Endothelial cell of umbilical vein (primary cell): ENCODE measurements around the gene GALNT2. TPM values are rescaled to one million over a fixed set of nuclear protein-coding genes. Genes with fewer than 3 reads are reported as not detected.

Experiments
- BruUV-seq: library from RNA; stranded (reverse); fragments of 400-500 nt; replicated peaks from 2 replicates; lab custom pipeline; 2021; lab: Mats Ljungman, UMichigan
- CTCF ChIA-PET: fragments of 300-600, 350-600 bp; sonication (Branson Sonifier 250); formaldehyde crosslinking; loops from one replicate; lab custom pipeline; 2021; ENCODE audit warnings: antibody characterized with exemption, inconsistent platforms; lab: Charles Lee
- POLR2A ChIA-PET: fragments of 300-600, 350-600 bp; sonication (Branson Sonifier 250); formaldehyde crosslinking; loops from one replicate; lab custom pipeline; 2021; ENCODE audit warnings: antibody characterized with exemption, inconsistent platforms; lab: Charles Lee
- DNase-seq: peaks from one replicate; pipeline ENCODE4 v3.0.0-alpha.2; 2011; ENCODE audit warnings: low read depth, low spot score
- FAIRE-seq: peaks from 2 replicates; lab custom pipeline; 2011; peaks lifted over from hg19 to GRCh38; lab: Jason Lieb, UNC
- H2AFZ ChIP-seq: 2 replicates; pipeline ENCODE4 v1.6.0; 2012; ENCODE audit warnings: low read depth, low read length, control low read depth, inconsistent platforms
- H3K27ac ChIP-seq: 2 replicates; pipeline ENCODE4 v1.5.1; 2011; ENCODE audit warnings: low read depth, mild to moderate bottlenecking, control low read depth, low read length, moderate library complexity; ENCODE audit not compliant: insufficient read depth
- H3K27me3 ChIP-seq, 2 experiments: 2 replicates each; pipeline versions ENCODE4 v1.6.0 to v1.6.1; 2011; ENCODE audit warnings: low read length in 2 of 2, mixed read lengths in 1 of 2; ENCODE audit not compliant: control insufficient read depth in 2 of 2, insufficient read depth in 2 of 2
- H3K36me3 ChIP-seq, 2 experiments: 2 replicates in 1 of 2; 3 replicates in 1 of 2; pipeline ENCODE4 v1.5.1; 2011; ENCODE audit warnings: low read length in 2 of 2, mild to moderate bottlenecking in 1 of 2, moderate library complexity in 1 of 2; ENCODE audit not compliant: control insufficient read depth in 2 of 2, insufficient read depth in 2 of 2; ENCODE audit errors: extremely low read depth in 1 of 2
- H3K4me1 ChIP-seq: 3 replicates; pipeline ENCODE4 v1.5.1; 2011; ENCODE audit warnings: mild to moderate bottlenecking, low read length; ENCODE audit not compliant: control insufficient read depth, insufficient read depth; ENCODE audit errors: extremely low read depth
- H3K4me2 ChIP-seq: 2 replicates; pipeline ENCODE4 v1.6.1; 2011; ENCODE audit warnings: low read length, control low read depth, mixed read lengths; ENCODE audit not compliant: insufficient read depth
- H3K4me3 ChIP-seq, 3 experiments: fragments of 200-600 bp in 1 of 3; sonication (generic), shearing (Covaris generic) in 1 of 3; replicated peaks in 1 of 3; 2 replicates each; pipeline ENCODE4 v1.5.1; 2011 to 2016; ENCODE audit warnings: control low read depth in 3 of 3, low read length in 3 of 3, mild to moderate bottlenecking in 2 of 3, inconsistent platforms in 1 of 3, low read depth in 1 of 3, moderate library complexity in 1 of 3; ENCODE audit not compliant: insufficient read depth in 1 of 3
- H3K79me2 ChIP-seq: 2 replicates; pipeline ENCODE4 v1.6.0; 2012; ENCODE audit warnings: low read length, inconsistent platforms; ENCODE audit not compliant: control insufficient read depth, insufficient read depth
- H3K9ac ChIP-seq: replicated peaks from 2 replicates; pipeline ENCODE3; 2011; ENCODE audit warnings: low read length, control low read depth; ENCODE audit not compliant: insufficient read depth; ENCODE audit errors: extremely low read depth
- H3K9me1 ChIP-seq: replicated peaks from 3 replicates; pipeline ENCODE4 v1.6.0; 2011; ENCODE audit warnings: mild to moderate bottlenecking, low read length; ENCODE audit not compliant: control insufficient read depth, insufficient read depth; ENCODE audit errors: extremely low read depth
- H3K9me3 ChIP-seq: replicated peaks from 2 replicates; pipeline ENCODE4 v1.5.1; 2012; ENCODE audit warnings: low read length, inconsistent platforms; ENCODE audit not compliant: control insufficient read depth, insufficient read depth
- H4K20me1 ChIP-seq: replicated peaks from 2 replicates; pipeline ENCODE3; 2011; ENCODE audit warnings: mild to moderate bottlenecking, low read length; ENCODE audit not compliant: control insufficient read depth, insufficient read depth; ENCODE audit errors: extremely low read depth
- EZH2 ChIP-seq: IDR thresholded peaks from 2 replicates; pipeline ENCODE4 v1.6.1; 2012; ENCODE audit warnings: borderline replicate concordance, low read depth, mild to moderate bottlenecking, moderate library complexity, low read length, inconsistent platforms; ENCODE audit not compliant: severe bottlenecking
- FOS ChIP-seq: IDR thresholded peaks from 2 replicates; pipeline ENCODE4 v1.6.1; 2011; ENCODE audit warnings: mild to moderate bottlenecking, low read length, moderate library complexity, borderline replicate concordance; ENCODE audit not compliant: insufficient read depth
- GATA2 ChIP-seq: IDR thresholded peaks from 2 replicates; pipeline ENCODE4 v1.7.0; 2011; ENCODE audit warnings: low read depth, mild to moderate bottlenecking, moderate library complexity, mixed read lengths, low read length; ENCODE audit not compliant: insufficient read length, insufficient read depth
- JUN ChIP-seq: IDR thresholded peaks from 2 replicates; pipeline ENCODE4 v1.6.1; 2011; ENCODE audit warnings: borderline replicate concordance, low read depth; ENCODE audit not compliant: insufficient read length, insufficient read depth
- MYC ChIP-seq: IDR thresholded peaks from one replicate; pipeline ENCODE4 v1.6.1; 2011; ENCODE audit warnings: mild to moderate bottlenecking, low read depth, low read length
- POLR2A ChIP-seq: IDR thresholded peaks from 2 replicates; pipeline ENCODE4 v1.6.1; 2012; ENCODE audit warnings: low read depth, mild to moderate bottlenecking, control low read depth, low read length
- POLR2AphosphoS5 ChIP-seq: IDR thresholded peaks from 2 replicates; pipeline ENCODE4 v1.6.1; 2012; ENCODE audit warnings: low read depth, mild to moderate bottlenecking, control low read depth, low read length, moderate library complexity; ENCODE audit not compliant: insufficient read depth
- dilution Hi-C: fragments of 300-500 bp; cut with MboI; formaldehyde crosslinking; loops from one replicate; pipeline ENCODE4 v1.15.0; 2019; ENCODE audit warnings: low sequenced_read_pairs; ENCODE audit not compliant: extremely low pct_ligation_motif_present
- intact Hi-C: fragments of 100-400 bp; cut with micrococcal nuclease; formaldehyde crosslinking; loops from one replicate; pipeline ENCODE4 v1.10.0; 2022
- polyA plus RNA-seq, 4 experiments: library from polyadenylated mRNA; depleted of rRNA in 3 of 4; stranded (reverse) in 3 of 4; unstranded in 1 of 4; fragments of >200 nt; gene quantifications; 2 replicates each; pipeline versions ENCODE4 v1.2.1 to v1.2.3, GENCODE V29; 2011 to 2012; ENCODE audit warnings: missing spikeins in 1 of 4
- total RNA-seq: library from RNA; stranded (reverse); gene quantifications from 2 replicates; pipeline ENCODE4 v1.2.3, GENCODE V29; 2021
- TF ChIP-seq, protein P1 (sequence below), 2 donors: IDR thresholded peaks; 1 replicate in 1 of 2; 2 replicates in 1 of 2; pipeline ENCODE4 v1.5.1; 2011; ENCODE audit warnings: low read length in 2 of 2, mild to moderate bottlenecking in 2 of 2, moderate library complexity in 2 of 2, control low read depth in 1 of 2, inconsistent platforms in 1 of 2, low read depth in 1 of 2; ENCODE audit not compliant: insufficient read depth in 1 of 2; ENCODE audit errors: extremely low read depth in 1 of 2
- TF ChIP-seq, protein P2 (sequence below): IDR thresholded peaks from 2 replicates; pipeline ENCODE4 v1.6.1; 2011; ENCODE audit not compliant: insufficient read depth, insufficient read length

Gene GALNT2
- total and polyA plus RNA-seq, 2 donors (not counting 3 experiments of a cell fraction or from before 2014, with no cell fraction given): 56.3 to 77.5 TPM

DNA sequence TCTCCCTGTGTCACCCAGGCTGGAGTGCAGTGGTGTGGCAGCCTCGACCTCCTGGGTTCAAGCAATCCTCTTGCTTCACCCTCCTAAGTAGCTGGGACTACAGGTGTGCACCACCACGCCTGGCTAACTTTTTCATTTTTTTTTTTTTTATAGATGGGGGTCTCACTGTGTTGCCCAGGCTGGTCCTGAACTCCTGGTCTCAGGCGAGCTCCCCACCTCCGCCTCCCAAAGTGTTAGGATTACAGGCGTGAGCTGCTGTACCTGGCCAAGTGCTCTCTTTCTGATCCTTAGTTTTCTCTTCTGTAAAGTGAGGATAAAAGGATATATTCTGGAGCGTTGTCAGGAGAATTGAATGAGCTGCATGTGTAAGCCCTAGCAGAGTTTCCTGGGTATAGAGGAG, 68.7 kb downstream of the GALNT2 start:
- Histone ChIP-seq H3K4me1 (no peaks in the 10 kb centered on the region), H4K20me1 (no peaks in the 10 kb centered on the region), H3K27ac (no peak overlapping the region), H3K36me3 (no peaks in the 10 kb centered on the region), H3K4me3 (no peak overlapping the region), H3K9ac (no peak overlapping the region), H2AFZ (no peak overlapping the region), H3K9me3 (no peaks in the 10 kb centered on the region), H3K4me2 (no peak overlapping the region), H3K27me3 (no peaks in the 10 kb centered on the region), H3K79me2 (peaks cover 2% of the 10 kb centered on the region), H3K9me1 (no peaks in the 10 kb centered on the region)
- ChIA-PET CTCF (no interaction called here), POLR2A (interaction anchor here (1.1 kb wide), 1 partner anchor 88 kb away, joined by 3 read pairs; no protein-coding TSS in a partner anchor)
- dilution Hi-C loops: no loop called here
- no TSS peak for BruUV-seq
- FAIRE-seq (no peak), DNase-seq (no peak)
- TF ChIP-seq FOS: no peak
- no peak for TF ChIP-seq EZH2
- no peak for TF ChIP-seq GATA2
- TF ChIP-seq, protein P1, sequence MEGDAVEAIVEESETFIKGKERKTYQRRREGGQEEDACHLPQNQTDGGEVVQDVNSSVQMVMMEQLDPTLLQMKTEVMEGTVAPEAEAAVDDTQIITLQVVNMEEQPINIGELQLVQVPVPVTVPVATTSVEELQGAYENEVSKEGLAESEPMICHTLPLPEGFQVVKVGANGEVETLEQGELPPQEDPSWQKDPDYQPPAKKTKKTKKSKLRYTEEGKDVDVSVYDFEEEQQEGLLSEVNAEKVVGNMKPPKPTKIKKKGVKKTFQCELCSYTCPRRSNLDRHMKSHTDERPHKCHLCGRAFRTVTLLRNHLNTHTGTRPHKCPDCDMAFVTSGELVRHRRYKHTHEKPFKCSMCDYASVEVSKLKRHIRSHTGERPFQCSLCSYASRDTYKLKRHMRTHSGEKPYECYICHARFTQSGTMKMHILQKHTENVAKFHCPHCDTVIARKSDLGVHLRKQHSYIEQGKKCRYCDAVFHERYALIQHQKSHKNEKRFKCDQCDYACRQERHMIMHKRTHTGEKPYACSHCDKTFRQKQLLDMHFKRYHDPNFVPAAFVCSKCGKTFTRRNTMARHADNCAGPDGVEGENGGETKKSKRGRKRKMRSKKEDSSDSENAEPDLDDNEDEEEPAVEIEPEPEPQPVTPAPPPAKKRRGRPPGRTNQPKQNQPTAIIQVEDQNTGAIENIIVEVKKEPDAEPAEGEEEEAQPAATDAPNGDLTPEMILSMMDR (IDR thresholded peaks at IDR 0.05; ENCODE audit: extremely low read depth in 1 of 2, insufficient read depth in 1 of 2, low read depth in 1 of 2, low read length in 2 of 2): no peak
- no peak for TF ChIP-seq POLR2AphosphoS5
- no peak for TF ChIP-seq POLR2A
- no peak for TF ChIP-seq MYC
- no peak for TF ChIP-seq JUN
- TF ChIP-seq, protein P2, sequence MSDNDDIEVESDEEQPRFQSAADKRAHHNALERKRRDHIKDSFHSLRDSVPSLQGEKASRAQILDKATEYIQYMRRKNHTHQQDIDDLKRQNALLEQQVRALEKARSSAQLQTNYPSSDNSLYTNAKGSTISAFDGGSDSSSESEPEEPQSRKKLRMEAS: no peak
- intact Hi-C loops: no loop called here
